Right renal cortex interstitium (tissue), 3 donors: Measurements from ENCODE around the gene IFT81. TPM values are rescaled to one million over a fixed set of nuclear protein-coding genes. Genes with fewer than 3 reads are reported as not detected.
"Not testable (repeated sequence)": the region's sequence is repeated elsewhere in the genome, so short reads cannot be mapped to it uniquely, and the experiment has no call there.

Source experiments
- DNase-seq, 3 donors: peaks; one replicate each; pipeline ENCODE4 v3.0.0-alpha.2; 2013; ENCODE audit warnings: low read depth in 3 of 3, low spot score in 2 of 3
- polyA plus RNA-seq, 3 donors: library from polyadenylated mRNA; unstranded; fragments of 120-200 nt; gene quantifications; one replicate each; pipeline ENCODE4 v1.2.1, GENCODE V29; 2013; ENCODE audit not compliant: insufficient read length in 3 of 3

Gene IFT81
- polyA plus RNA-seq, 3 donors, result 48.9 to 63.1 (median 57.1) TPM

DNA sequence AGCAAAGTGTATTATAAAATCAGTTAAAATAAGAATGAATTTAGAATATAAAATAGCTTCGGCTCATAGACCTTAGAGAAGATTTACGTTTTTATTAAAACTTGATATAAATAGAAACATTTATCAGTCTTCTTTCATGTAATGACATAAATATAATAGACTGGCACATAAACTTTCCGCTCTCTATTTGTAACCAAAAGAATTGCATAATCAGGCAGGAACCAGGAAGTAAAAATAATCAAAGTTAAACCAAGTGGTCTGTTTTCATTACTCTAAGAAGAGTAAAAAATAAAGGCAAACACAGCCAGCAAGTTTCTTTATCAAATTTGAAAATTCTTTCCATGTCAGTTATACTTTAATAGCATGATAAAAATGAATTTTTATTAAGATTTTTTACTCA, 110.6 kb downstream of the IFT81 start:
- no peak for DNase-seq

DNA sequence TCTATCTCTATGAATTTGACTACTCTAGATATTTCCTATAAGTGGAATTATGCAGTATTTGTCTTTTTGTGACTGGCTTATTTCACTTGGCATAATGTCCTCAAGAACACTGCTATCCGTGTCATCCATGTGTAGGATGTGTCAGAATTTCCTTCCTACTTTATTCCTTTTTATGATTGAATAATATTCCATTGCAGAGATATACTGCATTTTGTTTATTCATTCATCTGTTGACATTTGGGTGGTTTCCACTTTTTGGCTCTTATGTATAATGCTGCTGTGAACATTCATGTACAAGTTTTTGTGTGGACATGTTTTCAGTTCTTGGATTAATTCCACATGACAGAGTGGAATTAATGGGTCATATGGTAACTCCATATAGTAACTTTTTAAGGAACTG, 111.2 kb downstream of the IFT81 start:
- no peak for DNase-seq

DNA sequence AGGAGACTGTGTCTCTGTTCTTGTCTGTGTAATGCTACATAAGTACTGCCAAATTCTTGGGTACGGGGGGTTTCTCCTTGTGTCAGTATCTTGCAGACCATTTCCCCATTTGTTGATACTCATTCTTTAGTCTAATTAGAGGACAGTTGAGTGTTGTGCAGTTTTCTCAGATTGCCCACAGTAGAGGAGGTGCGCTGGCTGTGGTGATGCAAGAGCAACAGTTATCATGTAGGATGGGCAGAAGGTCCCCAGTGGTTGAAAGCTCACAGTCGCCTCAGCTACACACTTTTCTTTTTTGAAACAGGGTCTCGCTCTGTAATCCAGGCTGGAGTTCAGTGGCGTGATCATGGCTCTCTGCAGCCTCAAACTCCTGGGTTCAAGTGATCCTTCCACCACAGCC, 119.1 kb downstream of the IFT81 start:
- DNase-seq, result no peak

DNA sequence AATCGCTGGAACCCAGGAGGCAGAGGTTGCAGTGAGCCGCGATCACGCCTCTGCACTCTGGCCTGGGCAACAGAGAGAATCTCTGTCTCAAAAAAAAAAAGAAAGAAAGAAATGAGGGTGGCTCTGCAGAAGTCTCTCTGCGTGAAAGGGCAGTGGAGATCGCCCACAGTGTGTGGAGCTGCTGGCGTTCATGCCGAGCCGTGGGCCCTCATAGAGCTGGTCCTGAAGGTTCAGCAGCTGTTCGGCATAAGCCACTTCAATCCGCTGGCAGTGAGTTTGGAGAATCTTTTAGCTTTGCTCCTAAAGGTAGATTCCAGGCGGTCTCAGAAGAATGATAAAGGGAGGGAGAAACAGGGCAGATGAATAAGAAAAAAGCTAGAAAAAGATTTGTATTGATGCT, 120.2 kb downstream of the IFT81 start:
- DNase-seq, result no peak

DNA sequence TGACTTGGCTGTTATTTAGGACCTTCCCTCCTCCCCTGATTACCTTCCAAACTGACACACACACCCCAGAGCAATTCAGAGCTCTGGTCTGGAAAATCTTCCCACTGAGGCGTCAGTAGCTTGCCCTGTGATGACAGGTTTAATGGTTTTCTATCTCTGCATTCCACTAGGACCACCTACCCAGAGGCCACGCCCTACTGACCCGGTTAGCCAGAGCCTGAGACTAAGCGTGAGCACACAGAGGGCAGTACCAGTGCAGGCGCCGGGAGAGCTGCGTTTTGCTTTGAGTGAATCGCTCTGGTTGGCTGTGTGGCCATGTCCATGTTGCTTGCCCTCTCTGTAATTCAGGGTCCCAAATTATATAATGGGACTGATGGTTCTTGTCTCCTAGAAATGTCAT, 120.7 kb downstream of the IFT81 start:
- DNase-seq, result no peak

DNA sequence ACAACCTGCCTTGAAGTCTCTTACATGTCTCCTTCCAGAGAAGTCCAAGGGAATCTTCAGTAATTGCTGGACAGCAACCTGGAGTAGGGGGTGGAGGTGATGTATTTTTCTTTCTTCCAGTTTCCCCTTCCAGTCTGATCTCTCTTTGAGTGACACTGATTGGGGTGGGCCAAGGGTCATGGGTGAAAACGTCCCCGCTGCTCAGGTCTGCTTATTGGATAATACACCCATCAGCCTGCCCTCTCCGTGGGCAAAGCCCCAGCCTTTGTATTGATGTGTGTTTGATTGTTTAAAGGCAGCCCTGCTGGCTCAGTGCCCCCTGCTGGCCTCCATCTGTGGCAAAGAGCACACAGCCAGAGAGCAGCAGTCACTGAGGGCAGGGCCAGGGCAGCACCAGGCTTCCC, 121.2 kb downstream of the IFT81 start:
- DNase-seq, result no peak

DNA sequence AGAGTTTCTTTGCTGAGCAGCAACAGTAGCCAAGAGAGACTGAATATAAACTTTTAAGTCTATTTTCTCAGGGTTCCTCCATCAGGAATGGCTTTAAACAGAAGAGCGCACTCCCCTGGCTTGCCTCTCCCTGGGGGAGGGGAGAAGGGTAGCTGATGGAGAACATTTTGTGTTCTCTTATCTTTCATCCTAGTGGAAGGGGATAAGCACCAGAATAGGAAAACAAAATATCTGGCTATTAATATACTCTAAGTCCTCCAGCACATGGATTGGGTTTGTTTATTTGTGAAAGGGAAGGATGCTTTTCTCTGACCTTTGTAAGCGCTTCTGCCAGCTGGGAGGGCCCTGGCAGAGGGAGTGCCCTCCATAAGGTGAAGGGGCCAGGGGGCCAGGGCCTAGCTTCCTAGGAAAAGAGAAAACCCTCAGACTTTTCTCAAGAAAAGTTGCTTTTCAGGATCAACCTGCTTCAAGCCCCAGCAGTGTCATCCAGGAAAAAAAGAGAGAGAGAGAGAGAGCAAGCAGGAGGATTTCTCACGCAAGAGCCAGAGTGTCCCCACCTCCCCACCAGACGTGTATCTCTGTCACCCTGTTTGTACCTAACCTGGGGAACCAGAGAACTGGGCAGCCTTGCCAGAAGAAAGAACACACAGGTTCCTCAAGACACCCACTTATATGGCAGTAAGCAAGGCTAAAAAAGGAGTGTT, 122.6 kb downstream of the IFT81 start:
- no peak for DNase-seq

DNA sequence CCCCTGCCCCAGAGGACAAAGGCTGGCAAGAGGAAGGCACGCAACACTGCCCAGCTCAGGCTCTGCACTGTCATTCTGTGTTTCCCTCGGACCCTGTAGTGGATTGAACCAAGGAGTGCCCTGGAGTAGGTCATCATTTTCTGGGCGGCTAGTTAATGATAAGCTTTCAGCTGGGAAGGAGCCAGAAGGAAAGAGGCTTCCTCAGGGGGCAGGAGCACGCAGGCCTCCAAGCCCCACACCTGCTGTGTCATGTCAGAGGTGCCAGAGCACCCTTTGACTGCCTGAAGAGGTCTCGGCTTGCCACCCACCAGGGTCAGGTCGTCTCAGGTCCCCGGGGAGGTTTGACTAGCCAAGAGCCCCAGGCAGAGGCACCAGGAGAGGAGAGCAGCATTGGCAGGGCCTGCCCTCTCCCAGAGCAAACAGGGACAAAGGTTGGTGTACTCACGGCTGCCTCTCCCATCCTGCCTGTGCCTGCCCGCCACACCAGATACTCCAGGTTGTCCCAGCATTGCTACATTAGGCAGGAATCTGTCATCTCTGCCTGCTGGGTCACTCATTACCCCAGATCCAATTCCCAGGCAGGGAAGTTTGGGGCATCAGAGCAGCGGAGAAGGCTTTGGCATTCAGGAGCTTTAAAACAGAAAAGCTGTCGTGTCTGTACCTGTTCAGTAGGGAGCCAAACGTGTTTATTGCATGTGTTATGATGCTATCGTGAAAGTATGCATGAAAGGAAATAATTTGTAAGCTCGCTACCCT, 123.4 kb downstream of the IFT81 start:
- DNase-seq, result no peak

DNA sequence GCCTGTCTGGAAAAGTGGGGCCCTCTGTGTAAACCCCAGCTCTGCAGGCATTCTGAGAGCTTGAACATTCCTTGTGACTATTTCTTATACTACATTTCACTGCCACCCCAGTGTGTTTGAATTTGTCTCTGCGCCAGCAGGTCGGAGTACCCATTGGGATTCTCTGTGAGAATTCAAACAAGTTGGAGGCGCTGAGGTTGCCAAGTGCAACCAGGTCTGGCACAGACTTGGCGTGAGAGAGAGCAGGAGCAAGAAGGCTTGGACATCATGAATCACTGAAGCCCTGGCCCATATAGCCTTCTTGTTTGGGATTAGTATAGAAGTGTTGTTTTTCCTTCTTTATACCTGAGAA, 123.9 kb downstream of the IFT81 start:
- no peak for DNase-seq

DNA sequence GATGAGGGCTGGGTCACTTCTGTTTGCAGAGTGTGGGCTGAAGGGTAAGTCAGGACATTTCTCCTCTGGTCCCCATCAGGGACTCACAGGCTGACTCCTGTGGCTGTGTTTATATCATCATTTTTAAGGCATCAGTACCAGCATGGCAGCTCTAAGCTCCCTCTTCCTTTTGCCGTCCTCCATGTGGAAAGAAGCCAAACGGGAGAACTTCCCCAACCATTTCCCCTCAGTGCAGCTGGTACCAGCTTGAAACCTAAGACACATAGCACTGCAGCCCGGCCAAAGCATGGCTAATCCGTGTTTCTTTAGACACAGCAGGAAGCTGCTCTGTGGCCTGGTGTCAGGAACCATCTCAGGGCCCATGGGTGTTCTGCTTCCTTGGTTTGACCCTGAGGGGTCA, 124.9 kb downstream of the IFT81 start:
- DNase-seq, result no peak

DNA sequence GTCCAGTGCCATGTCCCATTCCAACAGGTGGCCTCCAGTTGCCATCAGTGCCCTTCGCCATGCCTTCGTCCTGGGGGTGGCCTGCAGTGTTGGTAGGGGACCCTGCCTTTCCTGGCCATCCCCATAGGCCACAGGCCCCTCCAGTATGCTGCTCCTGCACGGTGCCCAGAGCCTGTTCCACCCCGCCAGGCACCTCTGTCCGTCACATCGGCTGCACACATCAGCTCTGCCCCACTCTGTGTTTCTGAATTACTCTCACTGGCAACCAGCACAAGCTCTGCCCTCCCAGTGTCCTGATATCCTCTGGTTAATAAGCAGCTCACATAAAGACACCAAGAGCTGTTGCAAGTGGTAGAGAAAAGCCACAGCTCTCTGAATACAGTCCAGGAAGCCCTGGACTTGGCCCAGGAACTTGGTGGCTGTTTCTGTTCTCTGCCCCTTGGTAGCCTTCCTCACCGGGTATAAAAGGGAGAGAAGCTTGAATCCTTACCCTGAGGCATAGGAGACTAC, 125.6 kb downstream of the IFT81 start:
- no peak for DNase-seq

DNA sequence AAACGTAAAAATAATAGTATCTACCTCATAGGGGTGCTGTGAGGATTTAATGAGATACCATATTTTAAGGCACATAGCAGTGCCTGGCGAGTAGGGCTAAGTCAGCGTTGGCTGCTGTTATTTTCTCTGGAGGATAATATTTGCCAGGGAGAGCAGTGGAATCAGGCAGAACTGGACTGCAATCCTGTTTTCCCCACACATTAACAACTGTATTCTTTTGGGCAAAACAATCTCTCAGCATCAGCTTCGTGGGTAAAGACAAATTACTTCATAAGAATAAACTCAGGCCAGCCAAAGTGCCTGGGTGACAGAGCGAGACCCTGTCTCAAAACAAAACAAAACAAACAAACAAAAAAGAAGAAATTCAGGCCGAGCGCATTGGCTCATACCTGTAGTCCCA, 127.2 kb downstream of the IFT81 start:
- no peak for DNase-seq

DNA sequence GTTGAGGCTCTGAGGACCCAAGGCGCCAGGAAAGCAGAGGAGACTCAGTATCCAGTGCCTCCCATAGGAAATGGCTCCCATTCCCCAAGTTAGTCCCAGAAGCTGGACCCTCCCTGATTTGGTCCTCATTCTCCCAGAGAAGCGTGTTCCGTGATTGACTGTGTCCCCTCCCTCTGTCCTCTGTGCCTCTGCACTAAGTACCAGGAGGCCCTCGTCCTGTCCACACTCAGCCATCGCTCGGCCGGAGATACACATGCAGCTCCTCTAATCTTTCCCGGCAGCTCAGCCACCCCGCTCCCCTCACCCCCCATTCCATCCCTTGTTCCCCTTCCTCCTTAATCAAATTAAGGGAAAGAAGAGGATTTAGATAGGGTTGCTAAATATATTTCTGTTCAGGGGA, 128.6 kb downstream of the IFT81 start:
- no peak for DNase-seq

DNA sequence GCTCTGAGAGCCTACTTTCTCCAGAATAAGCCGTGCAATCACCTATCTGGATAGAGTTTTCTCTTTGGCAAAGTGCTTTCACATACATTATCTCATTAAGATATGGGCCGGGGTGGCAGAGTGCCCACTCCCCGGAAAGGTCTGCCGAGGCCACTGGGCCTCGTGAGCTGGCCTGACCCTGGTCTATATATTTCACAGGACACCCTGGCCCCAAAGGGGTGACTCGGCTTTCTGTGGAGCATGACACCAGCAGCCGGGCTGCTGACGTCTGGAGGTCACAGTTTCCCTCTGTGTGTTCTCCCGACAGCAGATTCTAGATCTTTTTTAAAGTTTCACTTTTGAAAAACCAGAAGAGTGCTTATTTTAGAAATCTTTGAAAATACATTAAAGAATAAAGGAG, 129.0 kb downstream of the IFT81 start:
- no peak for DNase-seq

DNA sequence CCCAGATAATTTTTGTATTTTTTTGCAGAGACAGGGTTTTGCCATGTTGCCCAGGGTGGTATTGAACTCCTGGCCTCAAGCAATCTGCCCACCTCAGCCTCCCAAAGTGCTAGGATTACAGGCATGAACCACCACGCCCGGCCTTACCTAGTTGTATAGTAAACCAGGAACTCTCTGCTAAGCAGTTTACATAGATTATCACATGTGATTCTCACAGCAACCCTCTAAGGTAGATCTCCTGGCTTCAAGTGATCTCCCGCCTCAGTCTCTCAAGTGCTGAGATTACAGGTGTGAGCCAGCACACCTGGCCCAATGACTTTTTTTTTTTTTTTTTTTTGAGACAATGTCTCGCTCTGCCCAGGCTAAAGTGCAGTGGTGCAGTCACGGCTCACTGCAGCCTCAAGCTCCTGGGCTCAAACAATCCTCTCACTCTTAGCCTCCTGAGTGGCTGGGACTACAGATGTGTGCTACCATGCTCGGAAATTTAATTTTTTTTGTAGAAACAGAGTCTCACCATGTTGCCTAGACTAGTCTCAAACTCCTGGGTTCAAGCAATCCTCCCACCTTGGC, 130.9 kb downstream of the IFT81 start:
- DNase-seq, result no peak

DNA sequence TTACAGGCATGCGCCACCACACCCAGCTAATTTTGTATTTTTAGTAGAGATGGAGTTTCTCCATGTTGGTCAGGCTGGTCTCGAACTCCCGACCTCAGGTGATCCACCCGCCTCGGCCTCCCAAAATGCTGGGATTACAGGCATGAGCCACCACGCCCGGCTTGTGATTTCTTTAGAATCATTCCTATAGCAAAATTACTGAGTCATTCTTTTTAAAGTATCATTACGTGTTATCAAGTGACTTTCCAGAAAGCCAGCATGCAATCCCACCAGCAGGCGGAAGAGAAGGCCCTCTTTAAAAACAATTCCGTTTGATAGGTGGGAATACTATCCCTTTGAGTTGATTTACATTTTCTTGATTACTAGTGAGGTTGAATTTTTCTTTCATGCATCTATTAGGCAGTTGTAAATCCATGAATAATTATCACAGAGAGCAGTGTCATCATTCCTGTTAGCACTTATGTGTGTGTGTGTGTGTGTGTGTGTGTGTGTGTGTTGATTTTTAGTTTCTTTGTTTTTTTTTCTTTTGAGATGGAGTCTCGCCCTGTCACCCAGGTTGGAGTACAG, 131.8 kb downstream of the IFT81 start:
- DNase-seq, result not testable (repeated sequence)

DNA sequence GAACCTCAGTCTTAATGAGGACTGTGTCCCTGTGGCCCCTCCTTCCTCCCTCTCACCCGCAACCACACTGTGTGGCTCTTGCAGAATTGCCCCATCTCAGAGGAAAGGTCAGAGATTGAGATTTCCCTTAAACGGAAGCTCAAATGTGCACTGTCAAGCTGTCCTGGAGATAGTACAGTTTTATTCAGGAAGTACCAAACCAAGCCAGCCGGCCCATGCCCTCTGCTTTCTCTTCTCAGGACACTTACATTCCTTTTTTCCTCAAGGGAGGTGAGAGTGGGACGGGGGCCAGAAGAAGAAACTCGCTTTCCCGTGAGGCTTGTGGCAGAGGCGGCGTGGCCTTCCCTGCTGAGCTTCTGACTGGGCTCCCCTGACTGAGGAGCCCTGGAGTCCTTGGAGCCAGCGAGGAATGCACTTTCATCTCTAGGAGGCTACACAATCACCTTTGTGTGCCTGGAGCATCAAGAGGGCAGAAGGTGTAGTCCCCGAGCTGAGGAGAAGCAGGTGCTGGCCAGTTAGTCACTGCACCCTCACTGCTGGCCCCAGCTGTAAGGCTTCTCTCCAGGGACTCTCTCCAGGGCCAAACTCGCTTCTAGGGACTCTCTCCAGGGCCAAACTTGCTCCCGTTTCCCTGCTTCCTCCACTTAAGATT, 132.7 kb downstream of the IFT81 start:
- no peak for DNase-seq

DNA sequence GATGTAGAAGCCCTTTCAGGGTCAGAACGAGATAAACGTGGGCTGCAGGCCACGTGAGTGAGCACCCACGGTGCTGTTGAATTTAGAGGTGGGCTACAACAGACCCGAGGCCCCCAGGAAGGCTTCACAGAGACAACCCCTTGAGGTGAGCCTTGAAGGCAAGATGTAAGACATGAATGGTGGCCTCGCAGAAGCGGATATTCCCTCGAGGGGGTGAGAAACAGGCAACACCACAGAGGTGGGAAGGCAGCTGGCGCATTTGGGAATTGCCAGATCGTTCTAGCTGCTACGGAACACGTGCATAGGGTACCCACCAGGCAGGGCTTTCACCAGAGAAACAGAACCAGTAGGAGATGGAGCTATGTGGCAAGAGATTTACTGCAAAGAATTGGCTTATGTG, 134.3 kb downstream of the IFT81 start:
- DNase-seq, result no peak

DNA sequence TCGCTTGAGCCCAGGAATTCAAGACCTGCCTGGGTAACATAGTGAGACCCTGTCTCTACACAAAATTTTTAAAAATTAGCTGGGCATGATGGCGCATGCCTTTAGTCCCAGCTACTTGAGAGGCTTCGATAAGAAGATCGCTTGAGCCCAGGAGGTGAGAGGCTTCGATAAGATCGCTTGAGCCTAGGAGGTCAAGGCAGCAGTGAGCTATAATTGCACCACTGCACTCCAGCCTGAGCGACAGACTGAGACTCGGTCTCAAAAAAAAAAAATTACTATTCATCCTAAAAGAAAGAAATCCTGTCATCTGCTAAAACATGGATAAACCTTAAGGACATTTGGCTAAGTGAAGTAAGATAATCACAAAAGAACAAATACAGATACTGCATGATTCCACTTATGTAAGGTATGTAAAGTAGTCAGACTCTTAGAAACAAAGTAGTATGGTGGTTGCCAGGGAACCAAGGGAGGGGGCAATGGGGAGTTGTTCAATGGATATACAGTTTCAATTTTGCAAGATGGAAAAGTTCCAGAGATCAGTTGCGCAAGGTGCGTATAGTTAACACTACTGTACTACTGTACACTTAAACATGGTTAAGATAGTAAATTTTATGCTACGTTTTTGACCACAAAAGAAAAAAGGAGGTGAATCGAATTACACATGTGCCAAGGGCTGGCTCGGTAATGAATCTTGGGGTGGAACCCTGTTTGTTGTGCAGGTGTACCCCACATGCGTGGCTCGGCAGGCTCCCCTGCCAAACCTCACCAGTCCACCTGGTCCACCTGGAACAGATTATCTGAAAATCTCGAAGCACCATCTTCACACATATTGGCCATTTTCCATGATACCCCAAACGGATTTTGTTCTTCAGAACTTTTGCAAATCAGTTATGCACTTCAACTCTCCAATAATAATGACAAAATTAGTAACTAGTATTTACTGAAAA, 138.6 kb downstream of the IFT81 start:
- DNase-seq, result no peak

DNA sequence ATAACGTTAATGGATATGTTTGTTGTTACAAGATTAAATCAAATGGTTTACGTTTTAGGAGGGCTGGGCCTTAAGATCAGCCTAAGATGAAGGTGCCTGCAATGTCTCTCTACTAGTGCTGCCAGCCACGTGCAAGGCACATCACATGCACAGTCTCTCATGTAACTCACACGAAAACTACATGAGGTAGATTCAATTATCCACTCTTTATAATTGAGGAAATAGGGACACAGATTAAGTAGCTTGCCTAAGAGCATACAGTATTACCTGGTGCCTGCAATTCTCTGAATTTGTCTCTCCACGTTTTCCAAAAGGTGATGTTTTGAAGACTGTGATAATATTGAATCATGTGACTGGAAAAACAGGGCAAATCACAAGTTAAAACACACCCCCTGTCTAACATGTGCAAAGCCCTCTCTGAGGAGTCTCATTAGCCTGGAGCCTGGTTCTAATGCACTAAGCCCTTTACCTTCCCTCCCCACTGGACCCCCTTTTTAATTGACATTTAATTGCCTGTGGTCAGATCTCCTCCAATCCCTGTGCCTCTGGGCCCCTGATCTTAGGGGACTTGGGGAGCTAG, 142.3 kb downstream of the IFT81 start:
- no peak for DNase-seq
